IMR-90 (cell line): ENCODE results near the gene NR5A1. TPM values are rescaled to one million over a fixed set of nuclear protein-coding genes. Genes with fewer than 3 reads are reported as not detected.

ENCODE experiments used
- ATAC-seq: fragments of 200-7000 bp; cut with Tn5 transposase; 2 replicates; pipeline ENCODE4 v1.9.1; 2020; ENCODE audit warnings: low read depth, mild to moderate bottlenecking, moderate library complexity
- BruUV-seq: library from RNA; stranded (reverse); fragments of 400-500 nt; replicated peaks from 2 replicates; lab custom pipeline; 2021; lab: Mats Ljungman, UMichigan
- CTCF ChIA-PET: fragments of 300-600 bp; formaldehyde crosslinking; extraction: SDS; loops from one replicate; lab custom pipeline; 2021; ENCODE audit warnings: antibody characterized with exemption; lab: Yijun Ruan, JAX
- POLR2A ChIA-PET: fragments of 300-600 bp; sonication (Branson Sonifier 250); formaldehyde crosslinking; loops from one replicate; lab custom pipeline; 2022; ENCODE audit warnings: antibody characterized with exemption; ENCODE audit not compliant: unreplicated experiment; lab: Charles Lee
- DNase-seq: peaks from one replicate; pipeline ENCODE4 v3.0.0; 2013
- H2AFZ ChIP-seq: replicated peaks from 2 replicates; pipeline ENCODE3; 2013; ENCODE audit warnings: low read length, mild to moderate bottlenecking; ENCODE audit not compliant: poor library complexity
- H2AK5ac ChIP-seq: 2 replicates; pipeline ENCODE4 v1.6.1; 2013; ENCODE audit warnings: low read depth, low read length, inconsistent platforms
- H2AK9ac ChIP-seq: replicated peaks from 2 replicates; pipeline ENCODE3; 2013; ENCODE audit warnings: mild to moderate bottlenecking, low read depth, low read length, moderate library complexity; ENCODE audit not compliant: poor library complexity
- H2BK120ac ChIP-seq: 2 replicates; pipeline ENCODE4 v1.6.1; 2013; ENCODE audit warnings: low read depth, low read length, inconsistent platforms
- H2BK15ac ChIP-seq: 3 replicates; pipeline ENCODE4 v1.6.1; 2013; ENCODE audit warnings: low read depth, low read length, inconsistent platforms
- H2BK20ac ChIP-seq: 2 replicates; pipeline ENCODE4 v1.6.1; 2013; ENCODE audit warnings: low read depth, mild to moderate bottlenecking, inconsistent platforms, low read length, moderate library complexity
- H2BK5ac ChIP-seq: 2 replicates; pipeline ENCODE4 v1.6.1; 2013; ENCODE audit warnings: mild to moderate bottlenecking, low read depth, low read length, inconsistent platforms; ENCODE audit not compliant: poor library complexity, severe bottlenecking
- H3K14ac ChIP-seq: replicated peaks from 2 replicates; pipeline ENCODE4 v1.6.1; 2013; ENCODE audit warnings: low read depth, low read length, inconsistent platforms
- H3K18ac ChIP-seq: 2 replicates; pipeline ENCODE4 v1.6.1; 2013; ENCODE audit warnings: low read depth, low read length, control low read depth
- H3K23ac ChIP-seq: 2 replicates; pipeline ENCODE4 v1.6.1; 2013; ENCODE audit warnings: low read depth, low read length, inconsistent platforms
- H3K27ac ChIP-seq: 2 replicates; pipeline ENCODE4 v1.5.1; 2013; ENCODE audit warnings: mild to moderate bottlenecking, control low read depth, low read length; ENCODE audit not compliant: insufficient read depth
- H3K27me3 ChIP-seq: 2 replicates; pipeline ENCODE4 v1.6.1; 2013; ENCODE audit warnings: low read length; ENCODE audit not compliant: control insufficient read depth, insufficient read depth
- H3K36me3 ChIP-seq: 2 replicates; pipeline ENCODE4 v1.6.1; 2013; ENCODE audit warnings: low read length, mixed read lengths; ENCODE audit not compliant: control insufficient read depth, insufficient read depth
- H3K4ac ChIP-seq: 2 replicates; pipeline ENCODE4 v1.6.1; 2013; ENCODE audit warnings: low read depth, low read length, inconsistent platforms
- H3K4me1 ChIP-seq: 2 replicates; pipeline ENCODE4 v1.6.1; 2013; ENCODE audit warnings: low read length, mixed read lengths; ENCODE audit not compliant: control insufficient read depth, insufficient read depth
- H3K4me2 ChIP-seq: 2 replicates; pipeline ENCODE4 v1.6.1; 2013; ENCODE audit warnings: low read depth, mild to moderate bottlenecking, control low read depth, low read length, moderate library complexity
- H3K4me3 ChIP-seq: 2 replicates; pipeline ENCODE4 v1.5.1; 2013; ENCODE audit warnings: low read depth, mild to moderate bottlenecking, control low read depth, low read length, moderate library complexity; ENCODE audit not compliant: insufficient read depth
- H3K56ac ChIP-seq: 2 replicates; pipeline ENCODE4 v1.6.1; 2013; ENCODE audit warnings: low read length, inconsistent platforms; ENCODE audit not compliant: insufficient read depth; ENCODE audit errors: extremely low read depth
- H3K79me1 ChIP-seq, 2 experiments: 2 replicates each; pipeline ENCODE4 v1.6.1; 2013; ENCODE audit warnings: low read length in 2 of 2, inconsistent platforms in 1 of 2, low read depth in 1 of 2
- H3K9ac ChIP-seq: 2 replicates; pipeline ENCODE4 v1.6.1; 2013; ENCODE audit warnings: low read depth, low read length, control low read depth
- H3K9me1 ChIP-seq: 2 replicates; pipeline ENCODE4 v1.6.1; 2013; ENCODE audit warnings: low read length, inconsistent platforms; ENCODE audit not compliant: insufficient read depth
- H3K9me3 ChIP-seq: 2 replicates; pipeline ENCODE4 v1.6.1; 2013; ENCODE audit warnings: low read length; ENCODE audit not compliant: control insufficient read depth, insufficient read depth
- H4K20me1 ChIP-seq: 2 replicates; pipeline ENCODE4 v1.6.1; 2013; ENCODE audit warnings: low read length, inconsistent platforms; ENCODE audit not compliant: insufficient read depth
- H4K5ac ChIP-seq: 2 replicates; pipeline ENCODE4 v1.6.1; 2013; ENCODE audit warnings: mild to moderate bottlenecking, low read depth, low read length, control low read depth
- H4K8ac ChIP-seq, 2 experiments: 2 replicates each; pipeline ENCODE4 v1.6.1; 2013; ENCODE audit warnings: low read depth in 2 of 2, low read length in 2 of 2, control low read depth in 1 of 2, inconsistent platforms in 1 of 2
- H4K91ac ChIP-seq: 2 replicates; pipeline ENCODE4 v1.6.1; 2013; ENCODE audit warnings: low read depth, low read length, inconsistent platforms; ENCODE audit not compliant: insufficient read depth
- BHLHE40 ChIP-seq: fragments of 150-350 bp; IDR thresholded peaks from 2 replicates; pipeline ENCODE4 v1.6.1; 2016; ENCODE audit warnings: mild to moderate bottlenecking, low read depth, low read length
- CHD1 ChIP-seq: IDR thresholded peaks from 2 replicates; pipeline ENCODE4 v1.6.1; 2012; ENCODE audit warnings: low read depth, low read length, improper control_type of control experiment
- FOS ChIP-seq: fragments of 150-350 bp; IDR thresholded peaks from 2 replicates; pipeline ENCODE4 v1.6.1; 2016; ENCODE audit warnings: low read depth, low read length
- MAFK ChIP-seq: IDR thresholded peaks from 2 replicates; pipeline ENCODE4 v1.6.1; 2012; ENCODE audit warnings: low read depth, low read length, improper control_type of control experiment
- MXI1 ChIP-seq: IDR thresholded peaks from 2 replicates; pipeline ENCODE4 v1.6.1; 2012; ENCODE audit warnings: low read depth, mild to moderate bottlenecking, low read length, moderate library complexity, borderline replicate concordance
- NFE2L2 ChIP-seq: fragments of 150-350 bp; IDR thresholded peaks from 2 replicates; pipeline ENCODE4 v1.6.1; 2016; ENCODE audit warnings: low read depth, mild to moderate bottlenecking, low read length
- RAD21 ChIP-seq: IDR thresholded peaks from 2 replicates; pipeline ENCODE4 v1.6.1; 2012; ENCODE audit warnings: low read length, improper control_type of control experiment
- SMC3 ChIP-seq: fragments of 150-350 bp; IDR thresholded peaks from 2 replicates; pipeline ENCODE4 v1.6.1; 2016; ENCODE audit warnings: low read depth, mild to moderate bottlenecking, antibody characterized with exemption, low read length, moderate library complexity
- WGBS, 2 experiments: methylation state at CpG; one replicate each; pipeline versions ENCODE4 v1.1.5 to v1.1.7; 2013; ENCODE audit warnings: missing lambda C conversion rate in 2 of 2; ENCODE audit not compliant: insufficient read length in 1 of 2; ENCODE audit errors: extremely low coverage in 2 of 2; 5-methylcytosine and 5-hydroxymethylcytosine counted together
- dilution Hi-C: fragments of 300-500 bp; cut with HindIII; formaldehyde crosslinking; loops from one replicate; pipeline ENCODE4 v1.14.3; 2018; ENCODE audit warnings: low sequenced_read_pairs; ENCODE audit not compliant: unreplicated experiment
- in situ Hi-C: fragments of 300-500 bp; cut with MboI; formaldehyde crosslinking; loops from 3 replicates; pipeline ENCODE4 v1.14.3; 2019; ENCODE audit warnings: low sequenced_read_pairs, inconsistent platforms, mixed read lengths
- intact Hi-C: fragments of 100-400 bp; cut with micrococcal nuclease; formaldehyde crosslinking; loops from 2 replicates; pipeline ENCODE4 v1.10.0; 2022
- polyA plus RNA-seq, 3 experiments: library from polyadenylated mRNA; depleted of rRNA; stranded (reverse); fragments of >200 nt; gene quantifications; 2 replicates each; pipeline ENCODE4 v1.2.3, GENCODE V29; 2012; ENCODE audit warnings: low replicate concordance in 1 of 3
- total RNA-seq: library from RNA; depleted of rRNA; stranded (reverse); fragments of >200 nt; gene quantifications from 2 replicates; pipeline ENCODE4 v1.2.3, GENCODE V29; 2012
- TF ChIP-seq, protein P1 (sequence below): fragments of 150-350 bp; IDR thresholded peaks from 2 replicates; pipeline ENCODE4 v1.6.1; 2017; ENCODE audit warnings: mild to moderate bottlenecking, antibody characterized with exemption, low read length, low read depth

NR5A1 gene
- total and polyA plus RNA-seq, 2 of the 4 experiments (the other 2 are of a cell fraction), result not detected

GRCh38 chr9:124502711-124503702 lies 4.2 kb downstream of the NR5A1 start (continued):
- no peak for TF ChIP-seq MXI1

GRCh38 chr9:124501771-124502320 lies 5.4 kb downstream of the NR5A1 start:
- no peak overlapping the region for H2AFZ ChIP-seq
- H4K5ac ChIP-seq, result no peak overlapping the region
- H3K4me1 ChIP-seq, result no peaks in the 10 kb centered on the region; the same call in 1 of the 2 replicates
- H3K36me3 ChIP-seq, result no peaks in the 10 kb centered on the region
- dilution Hi-C loops (no loop called here), in situ Hi-C loops (no loop called here), intact Hi-C loops (no loop called here)
- H2BK5ac ChIP-seq, result no peak overlapping the region
- H3K27ac ChIP-seq, result no peak overlapping the region
- BruUV-seq, result no TSS peak
- no peak overlapping the region for H2BK15ac ChIP-seq
- no peak overlapping the region for H3K56ac ChIP-seq
- H3K23ac ChIP-seq, result no peak overlapping the region
- no peak overlapping the region for H2BK120ac ChIP-seq
- no peak overlapping the region for H3K4me3 ChIP-seq
- ATAC-seq, result no peak
- peaks cover 90% of the 10 kb centered on the region for H3K27me3 ChIP-seq
- H3K14ac ChIP-seq, result no peak overlapping the region
- H3K4me2 ChIP-seq, result no peak overlapping the region
- H4K20me1 ChIP-seq, result peaks cover 3% of the 10 kb centered on the region; the same call in 1 of the 2 replicates
- no peaks in the 10 kb centered on the region for H3K79me1 ChIP-seq
- WGBS, 2 experiments, result 33% methylated on average over 1 of the region's 11 CpGs; no CpG with 5 or more reads in 1 of the 2 experiments
- no peak overlapping the region for H3K18ac ChIP-seq
- no peak overlapping the region; the same call in 1 of the 2 replicates for H2AK5ac ChIP-seq
- no peaks in the 10 kb centered on the region for H3K9me1 ChIP-seq
- H3K9me3 ChIP-seq, result peaks cover 6% of the 10 kb centered on the region
- no peak overlapping the region for H2BK20ac ChIP-seq
- TF ChIP-seq CHD1, result no peak
- no peak for TF ChIP-seq NFE2L2
- TF ChIP-seq FOS, result no peak
- TF ChIP-seq RAD21, result no peak
- TF ChIP-seq MAFK, result no peak
- TF ChIP-seq BHLHE40, result no peak
- TF ChIP-seq, protein P1, sequence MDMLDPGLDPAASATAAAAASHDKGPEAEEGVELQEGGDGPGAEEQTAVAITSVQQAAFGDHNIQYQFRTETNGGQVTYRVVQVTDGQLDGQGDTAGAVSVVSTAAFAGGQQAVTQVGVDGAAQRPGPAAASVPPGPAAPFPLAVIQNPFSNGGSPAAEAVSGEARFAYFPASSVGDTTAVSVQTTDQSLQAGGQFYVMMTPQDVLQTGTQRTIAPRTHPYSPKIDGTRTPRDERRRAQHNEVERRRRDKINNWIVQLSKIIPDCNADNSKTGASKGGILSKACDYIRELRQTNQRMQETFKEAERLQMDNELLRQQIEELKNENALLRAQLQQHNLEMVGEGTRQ, result no peak
- TF ChIP-seq SMC3, result no peak
- CTCF ChIA-PET, result no interaction called here
- no peak for DNase-seq
- H2AK9ac ChIP-seq, result no peak overlapping the region
- H3K9ac ChIP-seq, result no peak overlapping the region
- POLR2A ChIA-PET, result no interaction called here
- H4K91ac ChIP-seq, result no peak overlapping the region
- H4K8ac ChIP-seq, result no peak overlapping the region
- H3K4ac ChIP-seq, result no peak overlapping the region
